NCI-H446 treated with DMSO at 0.1 percent for 48 hours (cell line): ENCODE data around the gene RMDN3.
A peak's percentile ranks its signal among the peaks of the same experiment; 100 is the strongest.

ENCODE experiments used
- DNase-seq: peaks from one replicate; lab custom pipeline; 2025; lab: John Stamatoyannopoulos, UW

RMDN3 gene

GRCh38 chr15:40747685-40748631, 7.1 kb downstream of the RMDN3 start:
- DNase-seq = no peak

GRCh38 chr15:40746916-40747418, 8.1 kb downstream of the RMDN3 start:
- no peak for DNase-seq

- no peak for DNase-seq
These were observed 10.3 kb downstream of the RMDN3 start for GRCh38 chr15:40744815-40745152.

- DNase-seq = no peak
These were observed 10.9 kb downstream of the RMDN3 start for GRCh38 chr15:40743921-40744814.

- DNase-seq = no peak
These were observed 11.6 kb downstream of the RMDN3 start for GRCh38 chr15:40743485-40743901.

GRCh38 chr15:40739854-40740253, 15.2 kb downstream of the RMDN3 start:
- no peak for DNase-seq

GRCh38 chr15:40739047-40739446, 16.0 kb downstream of the RMDN3 start:
- DNase-seq = no peak

GRCh38 chr15:40737048-40737447, 18.0 kb downstream of the RMDN3 start:
- no peak for DNase-seq

GRCh38 chr15:40736575-40736974, 18.5 kb downstream of the RMDN3 start:
- DNase-seq = no peak

GRCh38 chr15:40731034-40731433, 24.0 kb downstream of the RMDN3 start:
- no peak for DNase-seq

GRCh38 chr15:40723919-40724318, 31.1 kb downstream of the RMDN3 start:
- DNase-seq = no peak

- DNase-seq = no peak
These were observed 32.1 kb downstream of the RMDN3 start for GRCh38 chr15:40722934-40723333.

GRCh38 chr15:40722354-40722753, 32.7 kb downstream of the RMDN3 start:
- DNase-seq = no peak

- no peak for DNase-seq
These were observed 33.4 kb downstream of the RMDN3 start for GRCh38 chr15:40721701-40722100.

GRCh38 chr15:40716165-40716564, 38.9 kb downstream of the RMDN3 start:
- DNase-seq = no peak

GRCh38 chr15:40714144-40714543, 40.9 kb downstream of the RMDN3 start:
- DNase-seq = no peak

GRCh38 chr15:40706121-40706520, 48.9 kb downstream of the RMDN3 start:
- no peak for DNase-seq

- DNase-seq = no peak
These were observed 53.0 kb downstream of the RMDN3 start for GRCh38 chr15:40702077-40702476.

GRCh38 chr15:40697916-40698315, 57.1 kb downstream of the RMDN3 start:
- no peak for DNase-seq

- no peak for DNase-seq
These were observed 58.8 kb downstream of the RMDN3 start for GRCh38 chr15:40696228-40696627.

GRCh38 chr15:40695469-40695890, 59.6 kb downstream of the RMDN3 start:
- DNase-seq = no peak

GRCh38 chr15:40694688-40695468, 60.2 kb downstream of the RMDN3 start, which contains the start of gene RAD51:
Gene RAD51, plus strand, starts transcription at chr15:40695174. Its CDS starts 3,585 bp downstream, at chr15:40698759.
- DNase-seq = peak; percentile 68
